HepG2 (cell line): ENCODE measurements around the gene ELMOD3. TPM values are rescaled to one million over a fixed set of nuclear protein-coding genes. Genes with fewer than 3 reads are reported as not detected.

Experiments
- ARNTL ChIP-seq: sonication (generic); formaldehyde crosslinking; IDR thresholded peaks from 2 replicates; pipeline ENCODE4 v1.4.0; 2020; ENCODE audit warnings: mild to moderate bottlenecking, missing genetic modification reagents
- ESRRA ChIP-seq: sonication (generic); formaldehyde crosslinking; IDR thresholded peaks from 2 replicates; pipeline ENCODE4 v1.5.1; 2020; ENCODE audit warnings: mild to moderate bottlenecking, low read depth, missing genetic modification reagents
- GATAD2A ChIP-seq: IDR thresholded peaks from 2 replicates; pipeline ENCODE4 v1.6.1; 2016
- GLI4 ChIP-seq: sonication (generic); formaldehyde crosslinking; IDR thresholded peaks from 2 replicates; pipeline ENCODE4 v1.5.1; 2020; ENCODE audit warnings: missing genetic modification reagents, mild to moderate bottlenecking, moderate library complexity, borderline replicate concordance
- IRX3 ChIP-seq: sonication (generic); formaldehyde crosslinking; IDR thresholded peaks from 2 replicates; pipeline ENCODE4 v1.8.1; 2023; ENCODE audit warnings: mild to moderate bottlenecking, low read depth, missing genetic modification reagents, borderline replicate concordance
- JARID2 ChIP-seq: sonication (generic); formaldehyde crosslinking; IDR thresholded peaks from 2 replicates; pipeline ENCODE4 v1.8.1; 2023; ENCODE audit warnings: missing genetic modification reagents, inconsistent platforms; ENCODE audit not compliant: insufficient replicate concordance
- MAFG ChIP-seq: sonication (generic); formaldehyde crosslinking; IDR thresholded peaks from 2 replicates; pipeline ENCODE4 v1.5.1; 2020; ENCODE audit warnings: mild to moderate bottlenecking, missing genetic modification reagents
- NFRKB ChIP-seq: fragments of 450-650 bp; IDR thresholded peaks from 2 replicates; pipeline ENCODE4 v1.6.1; 2017
- PAX8 ChIP-seq: sonication (generic); formaldehyde crosslinking; IDR thresholded peaks from 2 replicates; pipeline ENCODE4 v1.8.0; 2022; ENCODE audit warnings: mild to moderate bottlenecking, missing genetic modification reagents, borderline replicate concordance
- RELA ChIP-seq: sonication (generic); formaldehyde crosslinking; IDR thresholded peaks from 2 replicates; pipeline ENCODE4 v1.4.0; 2020; ENCODE audit warnings: missing genetic modification reagents
- SMAD1 ChIP-seq: sonication (generic); formaldehyde crosslinking; IDR thresholded peaks from 2 replicates; pipeline ENCODE4 v1.4.0; 2020; ENCODE audit warnings: missing genetic modification reagents, low read depth, mild to moderate bottlenecking, borderline replicate concordance
- TP53 ChIP-seq: sonication (generic); formaldehyde crosslinking; conservative IDR thresholded peaks from 2 replicates; pipeline ENCODE4 v1.4.0; 2020; ENCODE audit warnings: missing genetic modification reagents
- ZBTB8A ChIP-seq: sonication (generic); formaldehyde crosslinking; IDR thresholded peaks from 2 replicates; pipeline ENCODE4 v1.4.0; 2020; ENCODE audit warnings: mild to moderate bottlenecking, low read depth, missing genetic modification reagents, borderline replicate concordance
- ZFAT ChIP-seq: sonication (generic); formaldehyde crosslinking; conservative IDR thresholded peaks from 2 replicates; pipeline ENCODE4 v1.8.1; 2023; ENCODE audit warnings: missing genetic modification reagents, inconsistent platforms
- ZNF10 ChIP-seq: sonication (generic); formaldehyde crosslinking; IDR thresholded peaks from 2 replicates; pipeline ENCODE4 v1.4.0; 2020; ENCODE audit warnings: mild to moderate bottlenecking, low read depth, missing genetic modification reagents, borderline replicate concordance
- ZNF124 ChIP-seq: sonication (generic); formaldehyde crosslinking; IDR thresholded peaks from 2 replicates; pipeline ENCODE4 v1.4.0; 2020; ENCODE audit warnings: missing genetic modification reagents
- ZNF205 ChIP-seq: IDR thresholded peaks from 2 replicates; pipeline ENCODE4 v1.6.1; 2018; ENCODE audit warnings: missing biosample characterization, missing genetic modification reagents
- ZNF224 ChIP-seq: sonication (generic); formaldehyde crosslinking; IDR thresholded peaks from 2 replicates; pipeline ENCODE4 v1.5.0; 2020; ENCODE audit warnings: mild to moderate bottlenecking, missing genetic modification reagents
- ZNF24 ChIP-seq: fragments of 450-650 bp; IDR thresholded peaks from 2 replicates; pipeline ENCODE4 v1.6.1; 2017; ENCODE audit warnings: antibody characterized with exemption, mild to moderate bottlenecking
- ZNF879 ChIP-seq: sonication (generic); formaldehyde crosslinking; IDR thresholded peaks from 2 replicates; pipeline ENCODE4 v1.8.1; 2023; ENCODE audit warnings: missing genetic modification reagents
- ZSCAN9 ChIP-seq: IDR thresholded peaks from 2 replicates; pipeline ENCODE4 v1.6.1; 2016; ENCODE audit warnings: borderline replicate concordance
- ZXDC ChIP-seq: sonication (generic); formaldehyde crosslinking; IDR thresholded peaks from 2 replicates; pipeline ENCODE4 v1.5.0; 2020; ENCODE audit warnings: mild to moderate bottlenecking, missing genetic modification reagents
- polyA plus RNA-seq, 8 experiments: library from polyadenylated mRNA; depleted of rRNA in 3 of 8; stranded (reverse) in 7 of 8; unstranded in 1 of 8; fragments of >200 nt; fragmentation: Illumina TruSeq in 4 of 8; extraction: Trizol in 4 of 8; gene quantifications; 2 replicates each; pipeline versions ENCODE4 v1.2.1 to v1.2.3, GENCODE V29; 2011 to 2016; ENCODE audit warnings: low read depth in 4 of 8, missing spikeins in 1 of 8, mixed read lengths in 1 of 8; ENCODE audit not compliant: insufficient read depth in 1 of 8
- total RNA-seq, 5 experiments: library from RNA; depleted of rRNA; stranded (reverse); fragments of >200 nt; fragmentation: Illumina TruSeq; extraction: Trizol; gene quantifications; 2 replicates each; pipeline ENCODE4 v1.2.3, GENCODE V29; 2016; ENCODE audit warnings: low read depth in 1 of 5
- TF ChIP-seq, protein P1 (sequence below): sonication (generic); formaldehyde crosslinking; IDR thresholded peaks from 2 replicates; pipeline ENCODE4 v1.9.0; 2021; ENCODE audit warnings: missing genetic modification reagents, borderline replicate concordance
- TF ChIP-seq, protein P2 (sequence below): sonication (generic); formaldehyde crosslinking; IDR thresholded peaks from 2 replicates; pipeline ENCODE4 v1.8.0; 2022; ENCODE audit warnings: missing genetic modification reagents, low read depth, mild to moderate bottlenecking, borderline replicate concordance
- TF ChIP-seq, protein P3 (sequence below): sonication (generic); formaldehyde crosslinking; IDR thresholded peaks from 2 replicates; pipeline ENCODE4 v1.4.0; 2020; ENCODE audit warnings: mild to moderate bottlenecking, missing genetic modification reagents
- TF ChIP-seq, protein P4 (sequence below): sonication (generic); formaldehyde crosslinking; IDR thresholded peaks from 2 replicates; pipeline ENCODE4 v1.5.0; 2020; ENCODE audit warnings: missing genetic modification reagents

Gene ELMOD3
- total and polyA plus RNA-seq, 2 of the 13 experiments (the other 11 are each of a cell fraction or from before 2014, with no cell fraction given): 13.3 to 19.5 TPM

GRCh38 chr2:85420536-85421259, 66.1 kb downstream of the ELMOD3 start (continued):
- TF ChIP-seq ZBTB8A (CRISPR knock-in tag) (0 out of 2 replicates have a peak, but pooled peaks have one; percentile 19), NFRKB (no peak), JARID2 (CRISPR knock-in tag) (no peak), RELA (CRISPR knock-in tag) (peak; percentile 89), ESRRA (CRISPR knock-in tag) (peak; percentile 0; the same call in 1 of the 2 replicates), TP53 (CRISPR knock-in tag) (no peak), GLI4 (CRISPR knock-in tag) (0 out of 2 replicates have a peak, but pooled peaks have one; percentile 9), ARNTL (CRISPR knock-in tag) (no peak), ZNF879 (CRISPR knock-in tag) (peak; percentile 32; the same call in 1 of the 2 replicates), PAX8 (CRISPR knock-in tag) (no peak), IRX3 (CRISPR knock-in tag) (no peak), ZNF24 (0 out of 2 replicates have a peak, but pooled peaks have one; percentile 44), ZNF10 (CRISPR knock-in tag) (no peak), ZNF205 (peak; percentile 61; the same call in 1 of the 2 replicates), SMAD1 (0 out of 2 replicates have a peak, but pooled peaks have one; percentile 20), ZNF124 (no peak), ZXDC (CRISPR knock-in tag) (no peak), GATAD2A (CRISPR knock-in tag) (peak; percentile 80), ZSCAN9 (CRISPR knock-in tag) (peak; percentile 83; the same call in 1 of the 2 replicates), ZFAT (no peak), MAFG (CRISPR knock-in tag) (no peak), ZNF224 (CRISPR knock-in tag) (peak; percentile 75; the same call in 1 of the 2 replicates)
- TF ChIP-seq, protein P1, sequence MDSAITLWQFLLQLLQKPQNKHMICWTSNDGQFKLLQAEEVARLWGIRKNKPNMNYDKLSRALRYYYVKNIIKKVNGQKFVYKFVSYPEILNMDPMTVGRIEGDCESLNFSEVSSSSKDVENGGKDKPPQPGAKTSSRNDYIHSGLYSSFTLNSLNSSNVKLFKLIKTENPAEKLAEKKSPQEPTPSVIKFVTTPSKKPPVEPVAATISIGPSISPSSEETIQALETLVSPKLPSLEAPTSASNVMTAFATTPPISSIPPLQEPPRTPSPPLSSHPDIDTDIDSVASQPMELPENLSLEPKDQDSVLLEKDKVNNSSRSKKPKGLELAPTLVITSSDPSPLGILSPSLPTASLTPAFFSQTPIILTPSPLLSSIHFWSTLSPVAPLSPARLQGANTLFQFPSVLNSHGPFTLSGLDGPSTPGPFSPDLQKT (CRISPR knock-in tag): no peak
- TF ChIP-seq, protein P2, sequence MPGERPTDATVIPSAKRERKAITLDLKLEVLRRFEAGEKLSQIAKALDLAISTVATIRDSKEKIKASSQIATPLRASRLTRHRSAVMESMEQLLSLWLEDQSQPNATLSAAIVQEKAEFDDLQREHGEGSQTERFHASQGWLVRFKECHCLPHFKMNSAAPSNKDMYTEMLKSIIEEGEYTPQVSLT (CRISPR knock-in tag): no peak
- TF ChIP-seq, protein P3, sequence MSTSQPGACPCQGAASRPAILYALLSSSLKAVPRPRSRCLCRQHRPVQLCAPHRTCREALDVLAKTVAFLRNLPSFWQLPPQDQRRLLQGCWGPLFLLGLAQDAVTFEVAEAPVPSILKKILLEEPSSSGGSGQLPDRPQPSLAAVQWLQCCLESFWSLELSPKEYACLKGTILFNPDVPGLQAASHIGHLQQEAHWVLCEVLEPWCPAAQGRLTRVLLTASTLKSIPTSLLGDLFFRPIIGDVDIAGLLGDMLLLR (CRISPR knock-in tag): peak; percentile 43; the same call in 1 of the 2 replicates
- TF ChIP-seq, protein P4, sequence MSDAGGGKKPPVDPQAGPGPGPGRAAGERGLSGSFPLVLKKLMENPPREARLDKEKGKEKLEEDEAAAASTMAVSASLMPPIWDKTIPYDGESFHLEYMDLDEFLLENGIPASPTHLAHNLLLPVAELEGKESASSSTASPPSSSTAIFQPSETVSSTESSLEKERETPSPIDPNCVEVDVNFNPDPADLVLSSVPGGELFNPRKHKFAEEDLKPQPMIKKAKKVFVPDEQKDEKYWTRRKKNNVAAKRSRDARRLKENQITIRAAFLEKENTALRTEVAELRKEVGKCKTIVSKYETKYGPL (CRISPR knock-in tag): no peak
